HG03342 (cell line): ENCODE data around the gene GPR148.

Source experiments
- ATAC-seq: cut with Tn5 transposase; IDR thresholded peaks from one replicate; pipeline ENCODE4 v1.9.1; 2021; ENCODE audit warnings: mild to moderate bottlenecking, moderate library complexity; ENCODE audit not compliant: unreplicated experiment

GPR148 gene

GRCh38 chr2:130768191-130768855 is 39.5 kb downstream of the GPR148 start:
- ATAC-seq = no peak

- no peak for ATAC-seq
Observed at GRCh38 chr2:130769343-130769907, 40.6 kb downstream of the GPR148 start.

- no peak for ATAC-seq
Observed at GRCh38 chr2:130776550-130776949, 47.7 kb downstream of the GPR148 start.

GRCh38 chr2:130778781-130779180 is 49.9 kb downstream of the GPR148 start:
- ATAC-seq = no peak
